HL-60 (cell line): Measurements from ENCODE around the gene BCAS3.

Experiments used
- GABPA ChIP-seq: IDR thresholded peaks from 2 replicates; pipeline ENCODE4 v1.6.1; 2012; ENCODE audit warnings: low read depth
- POLR2AphosphoS5 ChIP-seq: IDR thresholded peaks from 2 replicates; pipeline ENCODE4 v1.6.1; 2012; ENCODE audit warnings: low read depth
- TF ChIP-seq, protein P1 (sequence below): IDR thresholded peaks from one replicate; pipeline ENCODE4 v1.5.1; 2011; ENCODE audit warnings: low read length, control low read depth, inconsistent platforms; ENCODE audit not compliant: insufficient read depth
- TF ChIP-seq, protein P2 (sequence below): IDR thresholded peaks from 2 replicates; pipeline ENCODE4 v1.6.1; 2012; ENCODE audit warnings: low read depth; ENCODE audit not compliant: insufficient replicate concordance

DNA sequence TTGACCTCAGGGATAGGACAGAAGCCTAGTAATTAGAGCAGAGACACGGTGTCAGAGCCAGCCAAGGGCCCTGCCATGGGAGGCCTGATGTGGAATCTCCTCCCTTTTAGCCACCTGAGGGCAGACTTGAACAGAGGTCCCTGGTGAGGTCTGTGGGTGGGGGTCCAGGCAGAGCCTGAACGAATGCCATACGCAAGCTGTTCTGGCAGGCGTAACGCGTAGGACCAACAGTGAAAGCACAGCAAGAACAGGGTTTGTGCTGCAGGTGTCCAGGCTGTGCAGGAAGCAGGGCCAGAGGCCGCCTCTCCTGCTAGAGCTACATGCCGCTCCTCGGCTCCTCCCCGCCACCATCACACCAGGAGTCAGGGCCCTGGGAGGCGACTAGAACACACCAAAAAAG lies 640.1 kb downstream of the BCAS3 start:
- TF ChIP-seq, protein P1, sequence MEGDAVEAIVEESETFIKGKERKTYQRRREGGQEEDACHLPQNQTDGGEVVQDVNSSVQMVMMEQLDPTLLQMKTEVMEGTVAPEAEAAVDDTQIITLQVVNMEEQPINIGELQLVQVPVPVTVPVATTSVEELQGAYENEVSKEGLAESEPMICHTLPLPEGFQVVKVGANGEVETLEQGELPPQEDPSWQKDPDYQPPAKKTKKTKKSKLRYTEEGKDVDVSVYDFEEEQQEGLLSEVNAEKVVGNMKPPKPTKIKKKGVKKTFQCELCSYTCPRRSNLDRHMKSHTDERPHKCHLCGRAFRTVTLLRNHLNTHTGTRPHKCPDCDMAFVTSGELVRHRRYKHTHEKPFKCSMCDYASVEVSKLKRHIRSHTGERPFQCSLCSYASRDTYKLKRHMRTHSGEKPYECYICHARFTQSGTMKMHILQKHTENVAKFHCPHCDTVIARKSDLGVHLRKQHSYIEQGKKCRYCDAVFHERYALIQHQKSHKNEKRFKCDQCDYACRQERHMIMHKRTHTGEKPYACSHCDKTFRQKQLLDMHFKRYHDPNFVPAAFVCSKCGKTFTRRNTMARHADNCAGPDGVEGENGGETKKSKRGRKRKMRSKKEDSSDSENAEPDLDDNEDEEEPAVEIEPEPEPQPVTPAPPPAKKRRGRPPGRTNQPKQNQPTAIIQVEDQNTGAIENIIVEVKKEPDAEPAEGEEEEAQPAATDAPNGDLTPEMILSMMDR = no peak
- TF ChIP-seq POLR2AphosphoS5 (no peak), GABPA (no peak)
- TF ChIP-seq, protein P2, sequence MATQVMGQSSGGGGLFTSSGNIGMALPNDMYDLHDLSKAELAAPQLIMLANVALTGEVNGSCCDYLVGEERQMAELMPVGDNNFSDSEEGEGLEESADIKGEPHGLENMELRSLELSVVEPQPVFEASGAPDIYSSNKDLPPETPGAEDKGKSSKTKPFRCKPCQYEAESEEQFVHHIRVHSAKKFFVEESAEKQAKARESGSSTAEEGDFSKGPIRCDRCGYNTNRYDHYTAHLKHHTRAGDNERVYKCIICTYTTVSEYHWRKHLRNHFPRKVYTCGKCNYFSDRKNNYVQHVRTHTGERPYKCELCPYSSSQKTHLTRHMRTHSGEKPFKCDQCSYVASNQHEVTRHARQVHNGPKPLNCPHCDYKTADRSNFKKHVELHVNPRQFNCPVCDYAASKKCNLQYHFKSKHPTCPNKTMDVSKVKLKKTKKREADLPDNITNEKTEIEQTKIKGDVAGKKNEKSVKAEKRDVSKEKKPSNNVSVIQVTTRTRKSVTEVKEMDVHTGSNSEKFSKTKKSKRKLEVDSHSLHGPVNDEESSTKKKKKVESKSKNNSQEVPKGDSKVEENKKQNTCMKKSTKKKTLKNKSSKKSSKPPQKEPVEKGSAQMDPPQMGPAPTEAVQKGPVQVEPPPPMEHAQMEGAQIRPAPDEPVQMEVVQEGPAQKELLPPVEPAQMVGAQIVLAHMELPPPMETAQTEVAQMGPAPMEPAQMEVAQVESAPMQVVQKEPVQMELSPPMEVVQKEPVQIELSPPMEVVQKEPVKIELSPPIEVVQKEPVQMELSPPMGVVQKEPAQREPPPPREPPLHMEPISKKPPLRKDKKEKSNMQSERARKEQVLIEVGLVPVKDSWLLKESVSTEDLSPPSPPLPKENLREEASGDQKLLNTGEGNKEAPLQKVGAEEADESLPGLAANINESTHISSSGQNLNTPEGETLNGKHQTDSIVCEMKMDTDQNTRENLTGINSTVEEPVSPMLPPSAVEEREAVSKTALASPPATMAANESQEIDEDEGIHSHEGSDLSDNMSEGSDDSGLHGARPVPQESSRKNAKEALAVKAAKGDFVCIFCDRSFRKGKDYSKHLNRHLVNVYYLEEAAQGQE = no peak
